Sigmoid colon (tissue), 7 donors: ENCODE data around the gene PTPRA. TPM values are rescaled to one million over a fixed set of nuclear protein-coding genes. Genes with fewer than 3 reads are reported as not detected.

ENCODE experiments used
- DNase-seq: peaks from one replicate; pipeline ENCODE4 v3.0.0-alpha.2; 2019
- H3K27ac ChIP-seq, 4 donors: fragments of 200-600 bp; sonication (generic); one replicate each; pipeline ENCODE4 v1.5.1; 2016 to 2019; ENCODE audit warnings: mild to moderate bottlenecking in 1 of 4
- H3K27me3 ChIP-seq, 3 donors: fragments of 200-600 bp; sonication (generic); one replicate each; pipeline ENCODE4 v1.5.1; 2019; ENCODE audit warnings: mild to moderate bottlenecking in 1 of 3
- H3K36me3 ChIP-seq, 4 donors: fragments of 200-600 bp; sonication (generic); one replicate each; pipeline ENCODE4 v1.5.1; 2016 to 2019
- H3K4me1 ChIP-seq, 4 donors: fragments of 200-600 bp; sonication (generic); one replicate each; pipeline ENCODE4 v1.5.1; 2017 to 2019
- H3K4me3 ChIP-seq, 4 donors: fragments of 200-600 bp; sonication (generic); one replicate each; pipeline ENCODE4 v1.5.1; 2017 to 2019; ENCODE audit warnings: mild to moderate bottlenecking in 2 of 4, moderate library complexity in 1 of 4
- H3K9me3 ChIP-seq, 4 donors: fragments of 200-600 bp in 3 of 4; sonication (generic) in 3 of 4; one replicate each; pipeline versions ENCODE4 v1.5.1 to v1.6.1; 2013 to 2019
- EP300 ChIP-seq, 4 donors: sonication (generic); formaldehyde crosslinking; IDR thresholded peaks; one replicate each; pipeline ENCODE4 v1.6.1; 2017; ENCODE audit warnings: antibody characterized with exemption in 4 of 4
- POLR2A ChIP-seq, 2 donors: fragments of 450-650 bp; IDR thresholded peaks; one replicate each; pipeline ENCODE4 v1.6.1; 2016; ENCODE audit warnings: antibody characterized with exemption in 2 of 2, mild to moderate bottlenecking in 2 of 2, moderate library complexity in 2 of 2
- POLR2AphosphoS5 ChIP-seq, 4 donors: sonication (generic); formaldehyde crosslinking; IDR thresholded peaks; one replicate each; pipeline ENCODE4 v1.6.1; 2017; ENCODE audit warnings: antibody characterized with exemption in 4 of 4
- WGBS, 2 donors: extraction: QIAGEN DNeasy Blood & Tissue Kit; methylation state at CpG; one replicate each; pipeline ENCODE4 v1.1.7; 2013; 5-methylcytosine and 5-hydroxymethylcytosine counted together
- intact Hi-C: fragments of 100-400 bp; cut with DNase I; formaldehyde crosslinking; loops from one replicate; pipeline ENCODE4 v1.15.1; 2023
- polyA plus RNA-seq, 3 donors: library from polyadenylated mRNA; stranded (reverse); fragments of 200-250 nt; gene quantifications; one replicate each; pipeline ENCODE4 v1.2.3, GENCODE V29; 2013
- total RNA-seq, 4 donors: library from RNA; depleted of rRNA; stranded (reverse); fragments of >200 nt; gene quantifications; one replicate each; pipeline ENCODE4 v1.1.0, GENCODE V29; 2016
- TF ChIP-seq, protein P1 (sequence below), 4 experiments: fragments of 450-650 bp in 3 of 4; fragments of 200-600 bp in 1 of 4; IDR thresholded peaks; one replicate each; pipeline ENCODE4 v1.5.1; 2016 to 2019; ENCODE audit warnings: antibody characterized with exemption in 4 of 4, mild to moderate bottlenecking in 3 of 4, moderate library complexity in 2 of 4
- donor health status: healthy with polysubstance abuse.
- donor health status: Bipolar disorder and iron deficiency.
- donor health status: healthy.

Gene PTPRA
- total and polyA plus RNA-seq, 7 donors = 10.2 to 86.4 (median 62.0) TPM

DNA sequence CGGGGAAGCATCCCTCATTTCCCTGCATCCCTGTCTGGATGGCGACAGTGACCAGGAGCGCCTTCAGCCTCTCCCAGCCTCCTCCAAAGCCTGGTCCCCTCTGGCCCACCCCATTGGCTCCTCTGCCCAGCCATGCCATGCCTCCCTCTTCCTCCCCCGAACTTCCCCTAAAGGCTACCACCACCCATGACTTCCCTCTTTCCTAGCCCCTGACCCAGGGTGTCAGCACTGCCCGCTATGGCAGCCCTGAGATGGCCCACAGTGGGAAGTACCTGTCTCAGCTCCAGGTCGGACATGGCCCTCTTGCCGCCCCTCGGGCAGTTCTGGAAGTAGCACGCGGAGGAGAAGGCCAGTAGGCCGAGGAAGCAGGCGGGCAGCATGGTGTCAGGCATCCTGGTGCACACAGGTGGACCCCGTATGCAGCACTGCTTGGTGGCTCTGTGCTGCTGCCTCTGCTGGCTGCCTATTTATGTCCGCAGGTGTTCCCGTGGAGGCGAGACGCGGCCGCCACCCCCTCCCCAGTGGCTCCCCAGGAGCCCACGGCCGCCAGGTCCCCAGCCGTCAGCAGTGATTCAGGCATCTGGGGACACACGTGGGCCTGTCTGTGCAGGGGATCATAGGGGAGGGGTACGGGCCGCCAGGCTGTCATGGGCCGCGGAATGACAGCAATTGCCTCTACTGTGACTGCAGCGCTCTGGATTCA, 211.2 kb downstream of the PTPRA start, which contains the start of gene AVP:
AVP (minus strand) TSS at position 442 of the 703 bp plus-strand sequence; CDS start at position 392, 50 bp downstream.
- Histone ChIP-seq H3K27ac (no peak within 1 kb of the TSS), H3K4me3 (no peak within 1 kb of the TSS), H3K36me3 (no peaks in the 10 kb centered on the region), H3K9me3 (no peaks in the 10 kb centered on the region), H3K4me1 (peaks cover 0 to 18% (median 12%) of the 10 kb centered on the region in 4 donors), H3K27me3 (peaks cover 19 to 57% (median 35%) of the 10 kb centered on the region in 3 donors)
- DNase-seq = no peak
- TF ChIP-seq EP300 (IDR thresholded peaks at IDR 0.05) (no peak), POLR2A (IDR thresholded peaks at IDR 0.05) (no peak), POLR2AphosphoS5 (IDR thresholded peaks at IDR 0.05) (no peak)
- TF ChIP-seq, protein P1, sequence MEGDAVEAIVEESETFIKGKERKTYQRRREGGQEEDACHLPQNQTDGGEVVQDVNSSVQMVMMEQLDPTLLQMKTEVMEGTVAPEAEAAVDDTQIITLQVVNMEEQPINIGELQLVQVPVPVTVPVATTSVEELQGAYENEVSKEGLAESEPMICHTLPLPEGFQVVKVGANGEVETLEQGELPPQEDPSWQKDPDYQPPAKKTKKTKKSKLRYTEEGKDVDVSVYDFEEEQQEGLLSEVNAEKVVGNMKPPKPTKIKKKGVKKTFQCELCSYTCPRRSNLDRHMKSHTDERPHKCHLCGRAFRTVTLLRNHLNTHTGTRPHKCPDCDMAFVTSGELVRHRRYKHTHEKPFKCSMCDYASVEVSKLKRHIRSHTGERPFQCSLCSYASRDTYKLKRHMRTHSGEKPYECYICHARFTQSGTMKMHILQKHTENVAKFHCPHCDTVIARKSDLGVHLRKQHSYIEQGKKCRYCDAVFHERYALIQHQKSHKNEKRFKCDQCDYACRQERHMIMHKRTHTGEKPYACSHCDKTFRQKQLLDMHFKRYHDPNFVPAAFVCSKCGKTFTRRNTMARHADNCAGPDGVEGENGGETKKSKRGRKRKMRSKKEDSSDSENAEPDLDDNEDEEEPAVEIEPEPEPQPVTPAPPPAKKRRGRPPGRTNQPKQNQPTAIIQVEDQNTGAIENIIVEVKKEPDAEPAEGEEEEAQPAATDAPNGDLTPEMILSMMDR (IDR thresholded peaks at IDR 0.05) = no peak
- WGBS, 2 donors = 70 to 87% methylated on average over 28 of the region's 28 CpGs
- intact Hi-C loops = no loop called here

DNA sequence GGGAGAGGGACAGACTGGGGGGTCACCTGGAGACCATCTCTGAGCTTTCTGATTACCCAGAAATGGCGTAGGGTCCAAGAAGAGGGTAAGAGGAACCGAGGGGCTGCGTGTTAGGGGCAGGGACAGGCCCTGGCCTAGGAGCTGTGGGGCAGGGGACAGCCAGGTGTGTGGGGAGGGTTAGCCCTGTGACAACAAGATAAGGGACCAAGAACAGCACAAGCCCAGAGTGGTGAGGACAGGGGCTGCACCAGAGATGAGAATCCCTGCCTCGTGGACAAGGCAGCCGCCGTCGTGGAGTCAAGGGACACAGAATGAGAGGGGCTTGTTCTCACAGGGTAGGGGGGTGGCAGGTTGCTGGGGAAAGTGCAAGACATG, 211.7 kb downstream of the PTPRA start:
- H3K36me3 ChIP-seq = no peaks in the 10 kb centered on the region
- DNase-seq = no peak
- H3K9me3 ChIP-seq = no peaks in the 10 kb centered on the region
- 81 to 89% methylated on average over 7 of the region's 7 CpGs for WGBS, 2 donors
- TF ChIP-seq EP300 (IDR thresholded peaks at IDR 0.05) (no peak), POLR2A (IDR thresholded peaks at IDR 0.05) (no peak)
- no peak overlapping the region for H3K4me3 ChIP-seq
- H3K4me1 ChIP-seq = peaks cover 0 to 18% (median 12%) of the 10 kb centered on the region in 4 donors
- H3K27ac ChIP-seq = no peak overlapping the region
- intact Hi-C loops = no loop called here
- peaks cover 19 to 52% (median 35%) of the 10 kb centered on the region in 3 donors for H3K27me3 ChIP-seq

DNA sequence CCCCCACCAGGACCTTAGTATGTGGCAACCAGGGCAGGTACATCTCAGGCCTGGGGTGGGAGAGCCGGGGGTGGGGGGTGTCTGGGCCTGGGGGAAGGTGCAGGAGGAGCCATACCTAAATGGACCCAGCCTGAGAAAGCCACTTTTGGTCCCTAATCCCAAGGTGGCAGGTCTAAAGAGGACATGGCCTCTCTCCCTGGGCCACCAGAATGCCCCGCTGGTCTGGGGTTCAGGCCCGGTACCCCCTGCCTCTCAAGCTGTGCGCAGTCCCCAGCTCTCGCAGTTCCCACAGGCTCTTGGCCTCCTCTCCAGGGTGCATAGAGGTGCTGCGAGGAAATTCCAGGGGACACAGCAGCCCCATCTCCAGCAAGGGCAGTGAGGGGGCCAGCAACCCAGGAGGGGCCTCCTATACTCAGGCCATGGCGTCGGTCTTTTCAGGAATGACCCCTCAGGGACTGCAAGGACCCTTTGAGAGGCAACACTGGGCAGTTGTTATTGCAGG, 212.3 kb downstream of the PTPRA start:
- peaks cover 19 to 46% (median 32%) of the 10 kb centered on the region in 3 donors for H3K27me3 ChIP-seq
- 94 to 96% methylated on average over 8 of the region's 8 CpGs for WGBS, 2 donors
- no peak for DNase-seq
- H3K4me1 ChIP-seq = peaks cover 0 to 18% (median 12%) of the 10 kb centered on the region in 4 donors
- no peak overlapping the region for H3K27ac ChIP-seq
- no peak overlapping the region for H3K4me3 ChIP-seq
- H3K36me3 ChIP-seq = no peaks in the 10 kb centered on the region
- H3K9me3 ChIP-seq = no peaks in the 10 kb centered on the region
- TF ChIP-seq POLR2A (IDR thresholded peaks at IDR 0.05) (no peak), EP300 (IDR thresholded peaks at IDR 0.05) (no peak), POLR2AphosphoS5 (IDR thresholded peaks at IDR 0.05) (no peak)
- TF ChIP-seq, protein P1 (IDR thresholded peaks at IDR 0.05) = no peak
- intact Hi-C loops = no loop called here

DNA sequence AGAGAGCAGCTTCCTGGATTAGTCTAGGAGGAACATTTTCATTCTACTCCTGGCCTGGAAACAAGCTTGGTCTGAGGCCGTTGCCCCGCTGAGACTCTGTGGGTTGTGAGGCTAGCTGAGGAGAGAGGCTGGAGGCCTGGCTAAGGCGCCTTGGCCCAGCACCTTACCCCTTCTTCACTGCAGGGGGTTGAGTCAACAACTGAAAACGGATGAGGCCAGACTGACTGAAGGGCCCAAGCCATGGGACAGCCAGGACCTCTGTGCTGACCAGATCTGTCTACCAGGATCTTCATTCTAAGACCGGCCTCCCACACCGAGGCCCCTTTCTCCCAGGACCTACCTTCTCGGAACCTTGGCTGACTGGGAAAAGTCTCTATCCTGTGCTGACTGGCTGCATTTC, 214.8 kb downstream of the PTPRA start:
- Histone ChIP-seq H3K4me1 (peaks cover 0 to 15% (median 7%) of the 10 kb centered on the region in 4 donors), H3K27me3 (peaks cover 12 to 45% (median 28%) of the 10 kb centered on the region in 3 donors), H3K4me3 (no peak overlapping the region), H3K9me3 (no peaks in the 10 kb centered on the region), H3K36me3 (no peaks in the 10 kb centered on the region), H3K27ac (no peak overlapping the region)
- WGBS, 2 donors = 81 to 88% methylated on average over 7 of the region's 7 CpGs
- intact Hi-C loops = no loop called here
- no peak for DNase-seq
- no peak for TF ChIP-seq POLR2AphosphoS5 (IDR thresholded peaks at IDR 0.05)
- TF ChIP-seq EP300 (IDR thresholded peaks at IDR 0.05) = no peak
- no peak for TF ChIP-seq POLR2A (IDR thresholded peaks at IDR 0.05)
- TF ChIP-seq, protein P1 (IDR thresholded peaks at IDR 0.05) = no peak

Other genes starting within 250 kb of the PTPRA start
- 10 to 100 TPM; 53.2 to 69.8 (median 65.2) TPM for gene NOP56, start 220.8 kb upstream of the PTPRA start, total RNA-seq
- 100 to 1,000 TPM in 1 of 3 donors, 10 to 100 TPM in 2; 33.6 to 152 (median 47.6) TPM for gene NOP56, start 220.8 kb upstream of the PTPRA start, polyA plus RNA-seq
- 100 to 1,000 TPM; 105 to 131 (median 122) TPM for gene IDH3B, start 209.3 kb upstream of the PTPRA start, total RNA-seq
- gene IDH3B, start 209.3 kb upstream of the PTPRA start, polyA plus RNA-seq = 100 to 1,000 TPM; 103 to 121 (median 112) TPM
- 10 to 100 TPM; 14.8 to 37.5 (median 30.8) TPM for gene EBF4, start 180.7 kb upstream of the PTPRA start, total RNA-seq
- gene EBF4, start 180.7 kb upstream of the PTPRA start, polyA plus RNA-seq = 1 to 10 TPM; 1.2 to 4.6 (median 1.2) TPM
- 1 to 10 TPM in 3 of 4 donors, under 1 TPM in 1; 0.54 to 10.0 (median 1.8) TPM for gene CPXM1, start 72.9 kb upstream of the PTPRA start, total RNA-seq
- gene CPXM1, start 72.9 kb upstream of the PTPRA start, polyA plus RNA-seq = 1 to 10 TPM in 2 of 3 donors, under 1 TPM in 1; 0.69 to 7.2 (median 1.2) TPM
- gene C20orf141, start 58.5 kb upstream of the PTPRA start, total RNA-seq = not detected
- gene C20orf141, start 58.5 kb upstream of the PTPRA start, polyA plus RNA-seq = under 1 TPM in 1 of 3 donors, not detected in 2; 0.15 TPM
- under 1 TPM in 1 of 4 donors, not detected in 3; 0.28 TPM for gene TMEM239, start 57.1 kb upstream of the PTPRA start, total RNA-seq
- not detected for gene TMEM239, start 57.1 kb upstream of the PTPRA start, polyA plus RNA-seq
- 10 to 100 TPM; 12.7 to 27.7 (median 21.5) TPM for gene PCED1A, start 32.8 kb upstream of the PTPRA start, total RNA-seq
- 10 to 100 TPM in 2 of 3 donors, 1 to 10 TPM in 1; 8.6 to 28.0 (median 10.2) TPM for gene PCED1A, start 32.8 kb upstream of the PTPRA start, polyA plus RNA-seq
- 10 to 100 TPM; 19.4 to 24.4 (median 21.0) TPM for gene VPS16, start 32.7 kb upstream of the PTPRA start, total RNA-seq
- 10 to 100 TPM; 21.6 to 37.6 (median 24.7) TPM for gene VPS16, start 32.7 kb upstream of the PTPRA start, polyA plus RNA-seq
- gene GNRH2, start 170.1 kb downstream of the PTPRA start, total RNA-seq = 1 to 10 TPM in 1 of 4 donors, not detected in 3; 1.6 TPM
- gene GNRH2, start 170.1 kb downstream of the PTPRA start, polyA plus RNA-seq = 1 to 10 TPM in 1 of 3 donors, under 1 TPM in 1, not detected in 1; 0.34 to 8.4 TPM
- gene MRPS26, start 172.6 kb downstream of the PTPRA start, total RNA-seq = 10 to 100 TPM; 33.5 to 71.7 (median 65.0) TPM
- 10 to 100 TPM; 46.8 to 61.3 (median 48.8) TPM for gene MRPS26, start 172.6 kb downstream of the PTPRA start, polyA plus RNA-seq
- not detected for gene OXT, start 198.1 kb downstream of the PTPRA start, total RNA-seq
- under 1 TPM in 1 of 3 donors, not detected in 2; 0.29 TPM for gene OXT, start 198.1 kb downstream of the PTPRA start, polyA plus RNA-seq
- not detected for gene AVP, start 211.2 kb downstream of the PTPRA start, total RNA-seq
- not detected for gene AVP, start 211.2 kb downstream of the PTPRA start, polyA plus RNA-seq